Transverse colon (tissue), 4 donors: ENCODE data around the gene SNTG2. TPM values are rescaled to one million over a fixed set of nuclear protein-coding genes. Genes with fewer than 3 reads are reported as not detected.

Source experiments
- DNase-seq: peaks from one replicate; pipeline ENCODE4 v3.0.0-alpha.2; 2019
- H3K27ac ChIP-seq, 4 donors: fragments of 200-600 bp; sonication (generic); 2 replicates each; pipeline ENCODE4 v1.5.1; 2016 to 2018; ENCODE audit warnings: inconsistent platforms in 4 of 4
- H3K27me3 ChIP-seq: fragments of 200-600 bp; sonication (generic); 2 replicates; pipeline ENCODE4 v1.5.1; 2017; ENCODE audit warnings: inconsistent platforms
- H3K36me3 ChIP-seq, 4 donors: fragments of 200-600 bp; sonication (generic); 2 replicates each; pipeline ENCODE4 v1.5.1; 2017 to 2019; ENCODE audit warnings: inconsistent platforms in 4 of 4
- H3K4me1 ChIP-seq, 4 donors: fragments of 200-600 bp; sonication (generic); 2 replicates each; pipeline ENCODE4 v1.5.1; 2017 to 2020; ENCODE audit warnings: inconsistent platforms in 4 of 4
- H3K4me3 ChIP-seq, 4 donors: fragments of 200-600 bp; sonication (generic); 1 replicate in 1 of 4; 2 replicates in 3 of 4; pipeline versions ENCODE4 v1.5.1 to v1.6.1; 2017 to 2019; ENCODE audit warnings: inconsistent platforms in 4 of 4
- H3K9me3 ChIP-seq, 2 donors: fragments of 200-600 bp; sonication (generic); 2 replicates each; pipeline ENCODE4 v1.5.1; 2017 to 2019; ENCODE audit warnings: inconsistent platforms in 2 of 2
- CTCF ChIP-seq, 5 experiments: fragments of 200-600 bp in 3 of 5; fragments of 450-650 bp in 2 of 5; sonication (generic) in 3 of 5; IDR thresholded peaks; 1 replicate in 2 of 5; 2 replicates in 3 of 5; pipeline ENCODE4 v1.5.1; 2016 to 2017; ENCODE audit warnings: antibody characterized with exemption in 5 of 5, inconsistent platforms in 3 of 5, mild to moderate bottlenecking in 2 of 5, moderate library complexity in 1 of 5
- EP300 ChIP-seq: sonication (generic); formaldehyde crosslinking; IDR thresholded peaks from one replicate; pipeline ENCODE4 v1.6.1; 2017; ENCODE audit warnings: antibody characterized with exemption, low read depth
- POLR2A ChIP-seq: fragments of 450-650 bp; IDR thresholded peaks from one replicate; pipeline ENCODE4 v1.6.1; 2016; ENCODE audit warnings: antibody characterized with exemption, mild to moderate bottlenecking, moderate library complexity
- POLR2AphosphoS5 ChIP-seq, 3 donors: sonication (generic); formaldehyde crosslinking; IDR thresholded peaks; one replicate each; pipeline ENCODE4 v1.6.1; 2016; ENCODE audit warnings: antibody characterized with exemption in 3 of 3
- WGBS, 2 donors: methylation state at CpG; one replicate each; pipeline ENCODE4 v1.1.5; 2018; ENCODE audit warnings: low coverage in 1 of 2; 5-methylcytosine and 5-hydroxymethylcytosine counted together
- in situ Hi-C, 4 donors: fragments of 200-750 bp; cut with MboI; loops; one replicate each; pipeline versions ENCODE4 v1.15.0 to v1.15.1; 2017; ENCODE audit warnings: low sequenced_read_pairs in 3 of 4, low pct_ligation_motif_present in 1 of 4, low pct_unique_long_range_greater_than_20kb in 1 of 4
- intact Hi-C: fragments of 100-400 bp; cut with DNase I; formaldehyde crosslinking; loops from one replicate; pipeline ENCODE4 v1.15.1; 2023; ENCODE audit warnings: low total_unique reads
- total RNA-seq, 4 donors: library from RNA; depleted of rRNA; stranded (reverse); fragments of >200 nt; gene quantifications; one replicate each; pipeline ENCODE4 v1.1.0, GENCODE V29; 2016

Gene SNTG2
- total RNA-seq, 4 donors from 2014 or later: 0.55 to 4.9 (median 1.5) TPM

- 79 to 100% methylated on average over 1 to 14 of the region's 14 CpGs for WGBS, 2 donors
- intact Hi-C loops: no loop called here
- H3K36me3 ChIP-seq: no peaks in the 10 kb centered on the region
Measured at GRCh38 chr2:941871-942270, 8.8 kb upstream of the SNTG2 start.

GRCh38 chr2:942775-943460, 7.7 kb upstream of the SNTG2 start:
- in situ Hi-C loops (no loop called here), intact Hi-C loops (no loop called here)
- H3K27me3 ChIP-seq: peaks cover 24% of the 10 kb centered on the region
- no peak overlapping the region for H3K4me3 ChIP-seq
- DNase-seq: no peak
- WGBS, 2 donors: 78 to 81% methylated on average over 9 to 10 of the region's 10 CpGs
- TF ChIP-seq POLR2AphosphoS5 (IDR thresholded peaks at IDR 0.05) (no peak), CTCF (IDR thresholded peaks at IDR 0.05) (no peak), EP300 (no peak), POLR2A (no peak)
- no peak overlapping the region for H3K27ac ChIP-seq
- no peaks in the 10 kb centered on the region for H3K36me3 ChIP-seq
- peaks cover 0 to 11% of the 10 kb centered on the region in 2 donors for H3K9me3 ChIP-seq
- H3K4me1 ChIP-seq: no peaks in the 10 kb centered on the region

More at GRCh38 chr2:941871-942270, 8.8 kb upstream of the SNTG2 start:
- Histone ChIP-seq H3K27me3 (peaks cover 14% of the 10 kb centered on the region), H3K4me1 (no peaks in the 10 kb centered on the region), H3K4me3 (no peak overlapping the region), H3K9me3 (peaks cover 0 to 11% of the 10 kb centered on the region in 2 donors), H3K27ac (no peak overlapping the region)
- in situ Hi-C loops: no loop called here
- TF ChIP-seq EP300 (no peak), CTCF (IDR thresholded peaks at IDR 0.05) (no peak), POLR2A (no peak), POLR2AphosphoS5 (IDR thresholded peaks at IDR 0.05) (no peak)
- no peak for DNase-seq

- WGBS, 2 donors: 90% methylated on average over 6 of the region's 6 CpGs; no CpG with 5 or more reads in 1 of the 2 donors
- no peak for DNase-seq
- H3K36me3 ChIP-seq: no peaks in the 10 kb centered on the region
- intact Hi-C loops (no loop called here), in situ Hi-C loops (no loop called here)
- H3K27ac ChIP-seq: no peak overlapping the region
- TF ChIP-seq CTCF (IDR thresholded peaks at IDR 0.05) (no peak), POLR2AphosphoS5 (IDR thresholded peaks at IDR 0.05) (no peak)
- H3K27me3 ChIP-seq: peaks cover 29% of the 10 kb centered on the region
- no peak overlapping the region for H3K4me3 ChIP-seq
- peaks cover 0 to 11% of the 10 kb centered on the region in 2 donors for H3K9me3 ChIP-seq
- H3K4me1 ChIP-seq: no peaks in the 10 kb centered on the region
Measured at GRCh38 chr2:943461-943797, 7.2 kb upstream of the SNTG2 start.

GRCh38 chr2:943821-944220, 6.8 kb upstream of the SNTG2 start:
- WGBS, 2 donors: 83% methylated on average over 3 of the region's 3 CpGs; no CpG with 5 or more reads in 1 of the 2 donors
- Histone ChIP-seq H3K9me3 (peaks cover 0 to 11% of the 10 kb centered on the region in 2 donors), H3K27ac (no peak overlapping the region), H3K4me1 (no peaks in the 10 kb centered on the region), H3K27me3 (peaks cover 33% of the 10 kb centered on the region), H3K36me3 (no peaks in the 10 kb centered on the region), H3K4me3 (no peak overlapping the region)
- TF ChIP-seq POLR2A (no peak), POLR2AphosphoS5 (IDR thresholded peaks at IDR 0.05) (no peak), EP300 (no peak), CTCF (IDR thresholded peaks at IDR 0.05) (no peak)
- intact Hi-C loops (no loop called here), in situ Hi-C loops (no loop called here)
- DNase-seq: no peak
